GM21360 (cell line): ENCODE measurements around the gene AFAP1.

Experiments
- ATAC-seq: cut with Tn5 transposase; IDR thresholded peaks from one replicate; pipeline ENCODE4 v1.9.1; 2021; ENCODE audit warnings: mild to moderate bottlenecking, moderate library complexity; ENCODE audit not compliant: unreplicated experiment

Gene AFAP1

DNA sequence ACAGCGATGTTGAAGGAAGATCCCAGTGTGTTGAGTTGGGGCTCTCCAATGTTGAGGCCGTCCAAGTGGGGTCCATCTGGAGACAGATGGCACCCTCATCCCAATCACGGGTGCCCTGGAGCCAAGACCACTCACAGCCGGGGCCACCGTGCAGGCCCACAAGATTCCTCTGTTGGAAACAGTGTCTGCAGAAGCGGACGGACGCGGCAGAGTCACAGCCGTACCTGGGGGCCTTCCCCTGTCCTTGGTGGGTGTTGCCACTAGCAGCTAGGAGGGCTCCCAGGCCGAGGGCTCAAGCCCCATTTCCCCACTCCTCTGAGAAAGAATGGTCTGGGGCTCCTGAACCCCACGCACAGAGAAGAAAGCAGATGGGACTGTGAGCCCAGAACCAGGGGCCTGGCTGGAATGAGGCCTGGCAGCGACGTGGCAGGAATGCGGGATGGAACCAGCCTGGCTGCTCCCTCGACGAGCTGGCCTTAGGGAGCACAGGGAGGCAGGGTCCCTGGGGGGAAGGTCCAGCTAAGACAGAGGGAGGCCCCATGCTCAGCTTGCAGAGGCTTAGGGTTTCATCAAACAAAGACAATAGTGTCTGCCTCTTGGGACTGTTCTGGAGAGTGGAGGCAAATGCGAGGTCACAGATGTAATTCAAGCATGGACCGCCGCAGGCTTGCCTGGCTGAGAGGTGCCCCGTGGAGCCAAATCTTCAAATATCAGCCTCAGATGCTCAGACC lies 228.9 kb downstream of the AFAP1 start:
- ATAC-seq: no peak

DNA sequence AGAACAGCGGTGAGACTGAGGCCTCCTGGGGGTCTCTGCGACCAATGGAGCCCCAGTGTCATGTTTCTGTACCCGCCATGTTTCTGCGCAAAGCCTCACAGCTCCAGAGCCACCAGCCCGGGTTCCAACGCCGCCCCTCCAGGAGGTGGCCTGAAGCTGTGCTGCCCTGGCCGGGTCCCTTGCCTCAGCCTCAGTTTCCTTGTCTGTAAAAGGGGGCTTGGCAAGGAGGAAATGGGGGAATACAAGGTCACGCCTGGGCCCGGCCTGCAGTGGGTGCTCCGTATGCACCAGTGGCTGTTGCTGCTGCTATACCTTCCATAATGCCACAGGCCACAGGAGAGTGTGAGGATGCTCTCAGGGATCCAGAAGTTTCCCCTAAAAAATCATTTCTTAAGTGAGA lies 229.5 kb downstream of the AFAP1 start:
- no peak for ATAC-seq

DNA sequence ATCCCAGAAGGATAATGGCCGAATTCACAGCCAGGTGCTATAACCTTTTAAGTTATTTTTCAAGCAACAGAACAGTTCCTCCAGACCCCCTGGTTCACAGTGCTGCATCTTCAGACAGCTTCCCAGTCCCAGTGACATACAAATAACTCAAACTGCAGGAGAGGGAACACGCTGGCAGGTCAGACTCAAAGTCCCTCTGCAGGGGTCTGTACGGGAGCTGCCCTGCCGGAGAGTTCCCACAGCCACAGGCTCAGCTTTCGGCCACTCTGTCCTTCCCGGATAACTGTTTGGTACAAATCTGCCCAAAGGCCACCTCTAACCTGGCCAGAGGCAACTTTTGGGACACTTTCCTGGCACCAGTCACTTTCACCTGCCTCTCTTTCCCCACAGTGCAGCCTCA lies 230.2 kb downstream of the AFAP1 start:
- no peak for ATAC-seq

DNA sequence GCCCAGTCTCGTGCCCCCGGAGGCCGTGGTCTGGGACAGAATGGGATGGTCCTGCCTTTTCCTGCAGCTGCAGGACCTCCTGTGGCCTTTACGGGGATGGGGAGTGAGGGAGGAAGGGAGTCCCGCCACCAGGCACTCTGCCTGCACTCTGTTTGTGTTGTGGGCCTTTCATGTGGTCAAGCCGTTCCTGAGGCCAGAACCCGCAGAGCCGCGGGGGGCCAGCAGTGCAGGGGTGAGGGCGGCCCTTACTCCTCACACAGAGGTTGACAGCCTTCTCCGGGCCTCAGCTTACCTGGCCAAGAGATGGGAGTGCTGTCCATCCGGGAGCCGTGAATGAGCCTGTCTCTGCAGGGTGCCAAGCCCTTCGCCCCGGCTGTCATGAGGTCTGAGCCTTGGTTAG lies 230.7 kb downstream of the AFAP1 start:
- ATAC-seq: no peak
